ENCODE data around the gene GSTT2.
"Not testable (repeated sequence)": the region's sequence is repeated elsewhere in the genome, so short reads cannot be mapped to it uniquely, and the experiment has no call there.

The GSTT2 gene

GRCh38 chr22:23974836-23975352, 5.0 kb upstream of the GSTT2 start:
- DNase-seq (ENCODE audit: low read depth): not testable (repeated sequence)

DNA sequence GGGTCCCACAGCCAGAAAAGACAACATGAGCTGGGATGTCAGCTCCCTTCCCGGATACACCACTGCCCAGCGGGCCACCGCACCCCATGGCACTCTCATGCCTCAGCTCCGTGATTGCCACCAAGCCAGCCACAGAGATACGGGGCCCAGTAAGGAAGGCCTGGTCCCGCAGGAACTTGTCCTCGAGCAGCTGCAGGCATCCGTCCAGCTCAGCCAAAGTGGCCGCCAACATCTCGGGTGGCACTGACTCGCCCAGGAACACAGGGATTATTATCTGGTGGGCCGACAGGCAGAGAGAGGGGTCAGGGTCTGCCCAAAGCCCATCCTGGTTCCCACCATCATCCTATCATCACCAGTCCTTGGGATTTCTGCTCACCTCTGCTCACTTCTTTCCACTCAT, 2.6 kb upstream of the GSTT2 start:
- not testable (repeated sequence) for DNase-seq (ENCODE audit: low read depth)

- not testable (repeated sequence) for DNase-seq (ENCODE audit: low read depth)
Measured at GRCh38 chr22:23980567-23980966, 633 bp downstream of the GSTT2 start.

DNA sequence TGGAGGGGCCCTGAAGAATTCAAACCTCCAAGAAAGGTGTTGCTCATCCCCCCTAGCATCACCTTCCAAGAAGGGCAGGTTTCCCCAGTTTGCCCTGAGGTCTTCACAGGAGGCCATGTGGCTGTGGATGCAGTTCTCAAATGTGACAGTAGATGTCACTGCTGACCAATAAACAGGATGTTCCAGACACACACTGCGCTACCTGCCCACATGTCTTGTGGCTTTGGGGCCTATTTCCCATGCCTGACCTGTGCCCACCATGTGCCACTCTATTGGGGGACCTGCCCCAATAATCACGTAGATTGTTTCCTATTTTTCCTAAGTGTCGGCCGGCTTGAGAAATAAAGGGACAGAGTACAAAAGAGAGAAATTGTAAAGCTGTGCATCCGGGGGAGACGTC, 4.5 kb downstream of the GSTT2 start:
- DNase-seq (ENCODE audit: low read depth): no peak

DNA sequence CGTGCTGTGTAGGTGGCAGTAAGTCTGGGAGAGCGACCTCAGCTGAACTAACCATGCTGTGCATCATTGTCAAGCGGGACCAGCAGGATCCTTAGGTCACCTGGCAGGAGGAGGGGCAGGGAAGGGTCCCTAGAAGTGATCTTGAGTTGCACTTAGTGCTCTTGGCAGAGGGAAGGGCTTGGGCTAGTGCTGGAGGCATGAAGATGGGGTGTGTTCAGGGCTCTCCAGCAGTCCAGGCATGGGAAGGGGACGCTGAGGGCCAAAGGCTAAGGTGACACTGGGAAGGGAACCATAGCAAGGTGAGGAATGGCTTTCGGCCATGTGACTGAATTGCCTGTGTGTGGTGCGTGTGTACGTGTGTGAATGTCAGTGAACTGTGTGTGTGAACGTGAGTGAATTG, 6.2 kb downstream of the GSTT2 start:
- DNase-seq (ENCODE audit: low read depth): not testable (repeated sequence)

- not testable (repeated sequence) for DNase-seq (ENCODE audit: low read depth)
Measured at GRCh38 chr22:23986538-23987178, 6.7 kb downstream of the GSTT2 start.

GRCh38 chr22:23989583-23990244, 9.8 kb downstream of the GSTT2 start:
- not testable (repeated sequence) for DNase-seq (ENCODE audit: low read depth)

DNA sequence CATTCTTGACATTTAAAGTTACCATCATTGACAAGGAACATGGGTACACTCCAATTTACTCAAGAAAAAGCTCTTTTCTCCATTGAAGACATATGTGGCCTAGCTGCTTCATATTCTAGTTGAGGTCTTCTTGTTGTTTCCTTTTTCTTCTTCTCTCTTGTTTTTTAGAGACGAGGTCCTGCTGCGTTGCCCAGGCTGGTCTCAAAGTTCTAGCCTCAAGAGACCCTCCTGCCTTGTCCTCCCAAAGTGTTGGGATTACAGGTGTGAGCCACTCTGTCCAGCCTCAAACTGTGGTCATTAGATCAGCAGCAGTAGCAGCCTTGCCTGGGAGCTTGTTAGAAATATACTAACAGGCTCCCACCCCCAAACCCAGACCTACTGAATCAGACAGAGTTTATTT, 13.1 kb downstream of the GSTT2 start:
- not testable (repeated sequence) for DNase-seq (ENCODE audit: low read depth)

- DNase-seq (ENCODE audit: low read depth): not testable (repeated sequence)
Measured at GRCh38 chr22:23993581-23994177, 13.7 kb downstream of the GSTT2 start.

- no peak for DNase-seq (ENCODE audit: low read depth)
Measured at GRCh38 chr22:23997092-23997491, 17.2 kb downstream of the GSTT2 start.

GRCh38 chr22:23999779-24000178, 19.8 kb downstream of the GSTT2 start:
- not testable (repeated sequence) for DNase-seq (ENCODE audit: low read depth)

DNA sequence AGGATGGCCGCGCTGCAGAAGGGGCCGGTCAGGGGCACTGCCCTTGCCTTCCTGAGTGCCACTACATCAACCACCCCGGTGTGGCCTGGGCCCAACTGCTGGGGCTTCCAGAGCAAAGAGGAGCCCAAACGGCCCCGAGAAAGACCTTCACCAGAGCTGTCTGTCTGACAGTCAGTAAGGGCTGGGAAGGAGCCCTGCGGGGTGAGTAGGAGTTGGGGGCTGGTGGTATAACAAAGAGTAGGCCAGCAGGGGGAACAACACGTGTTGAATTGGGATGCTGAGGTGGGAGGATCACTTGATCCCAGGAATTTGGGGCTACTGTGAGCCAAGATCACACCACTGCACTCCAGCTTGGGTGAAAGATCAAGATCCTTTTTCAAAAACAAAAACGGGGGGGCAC, 21.4 kb downstream of the GSTT2 start:
- no peak for DNase-seq (ENCODE audit: low read depth)

DNA sequence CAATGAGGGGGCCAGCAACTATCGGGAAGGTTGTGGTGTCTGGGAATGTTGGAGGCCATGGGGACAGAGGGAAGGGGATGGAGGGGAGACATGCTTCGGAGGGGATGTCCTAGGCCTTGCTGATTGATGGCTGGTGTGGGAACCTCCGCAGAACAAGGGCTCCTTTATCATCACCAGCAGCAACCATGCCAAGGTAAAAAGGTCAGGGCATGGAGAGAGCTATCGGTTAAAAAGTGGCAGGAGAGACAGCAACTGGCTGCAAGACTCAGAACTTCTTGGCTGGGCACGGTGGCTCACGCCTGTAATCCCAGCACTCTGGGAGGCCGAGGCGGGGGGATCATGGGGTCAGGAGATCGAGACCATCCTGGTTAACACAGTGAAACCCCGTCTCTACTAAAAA, 22.3 kb downstream of the GSTT2 start:
- DNase-seq (ENCODE audit: low read depth): no peak

DNA sequence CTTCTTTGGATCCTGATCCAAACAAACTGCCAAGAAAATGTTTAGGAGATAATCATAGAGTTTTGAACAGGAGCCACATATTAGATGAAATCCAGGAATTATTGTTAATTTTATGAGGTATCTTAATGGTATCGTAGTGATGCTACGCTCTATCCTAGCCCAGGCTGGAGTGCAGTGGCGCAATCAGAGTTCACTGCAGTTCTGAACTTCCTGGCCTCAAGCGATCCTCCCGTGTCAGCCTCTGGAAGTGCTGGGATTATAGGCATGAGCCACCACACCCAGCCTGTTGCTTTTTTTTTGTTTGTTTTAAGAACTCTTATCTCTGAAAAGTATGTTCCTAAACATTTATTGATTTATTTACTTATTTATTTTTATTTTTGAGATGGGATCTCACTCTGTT, 22.9 kb downstream of the GSTT2 start:
- DNase-seq (ENCODE audit: low read depth): no peak

- DNase-seq (ENCODE audit: low read depth): no peak
Measured at GRCh38 chr22:24003887-24004286, 24.0 kb downstream of the GSTT2 start.

DNA sequence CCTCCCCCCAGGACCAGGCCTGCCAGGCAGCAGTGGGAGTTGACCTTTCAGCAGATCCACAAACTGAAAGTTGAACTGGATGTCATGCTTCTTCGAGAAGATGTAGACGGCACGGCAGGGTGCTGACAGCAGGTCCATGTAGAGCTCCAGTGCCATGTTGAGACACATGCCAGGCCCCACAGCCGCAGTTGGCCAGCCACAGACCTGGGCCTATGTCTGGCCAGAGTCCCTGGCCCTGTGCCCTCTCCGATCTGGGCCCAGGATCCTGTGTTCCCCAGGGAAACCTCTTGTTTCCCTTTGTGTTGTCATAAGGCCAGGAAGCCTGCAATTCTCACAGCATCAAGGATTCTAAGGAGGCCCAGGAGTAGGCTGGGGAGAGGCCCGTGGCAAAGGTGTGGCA, 25.3 kb downstream of the GSTT2 start, which contains the start of gene GSTT4:
TSS of gene GSTT4 (minus strand) at position 253 of the 400 bp plus-strand sequence. CDS start at position 156, 97 bp downstream.
- DNase-seq (ENCODE audit: low read depth): no peak

DNA sequence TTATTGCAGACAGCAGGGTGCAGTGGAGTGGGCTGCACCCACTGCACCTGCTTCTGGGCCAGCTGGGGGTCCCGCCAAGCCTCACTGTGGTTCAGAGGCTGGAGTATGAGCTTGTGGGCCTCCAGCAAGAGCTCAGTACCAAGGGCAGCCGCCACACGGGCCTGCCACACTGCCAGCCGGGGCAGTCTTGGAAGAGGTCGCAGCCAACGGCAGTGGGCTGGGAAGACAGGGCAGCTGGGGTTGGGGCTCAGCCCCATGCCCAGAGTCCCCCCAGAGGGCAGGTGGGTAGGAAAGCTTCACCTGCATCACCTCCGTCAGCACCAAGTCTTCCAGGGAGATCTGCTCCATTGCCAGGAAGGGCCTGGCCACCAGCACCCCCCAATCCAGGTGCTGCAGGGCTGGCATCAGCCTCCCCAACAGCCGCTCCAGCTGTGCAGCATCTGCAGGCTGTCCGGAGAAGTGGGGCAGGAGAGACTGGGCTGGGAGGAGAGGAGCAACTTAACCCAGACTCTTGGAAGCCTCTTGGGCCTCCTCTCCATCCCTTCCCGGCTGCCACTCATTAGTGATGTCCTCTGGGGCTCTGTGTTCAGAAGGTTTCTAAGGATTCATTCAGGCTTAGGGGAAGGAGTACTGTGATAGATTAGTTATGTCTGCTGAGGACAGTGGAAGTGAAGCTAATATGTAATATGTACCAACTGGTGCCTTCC, 26.4 kb downstream of the GSTT2 start:
- no peak for DNase-seq (ENCODE audit: low read depth)

- no peak for DNase-seq (ENCODE audit: low read depth)
Measured at GRCh38 chr22:24006914-24007214, 26.9 kb downstream of the GSTT2 start.

DNA sequence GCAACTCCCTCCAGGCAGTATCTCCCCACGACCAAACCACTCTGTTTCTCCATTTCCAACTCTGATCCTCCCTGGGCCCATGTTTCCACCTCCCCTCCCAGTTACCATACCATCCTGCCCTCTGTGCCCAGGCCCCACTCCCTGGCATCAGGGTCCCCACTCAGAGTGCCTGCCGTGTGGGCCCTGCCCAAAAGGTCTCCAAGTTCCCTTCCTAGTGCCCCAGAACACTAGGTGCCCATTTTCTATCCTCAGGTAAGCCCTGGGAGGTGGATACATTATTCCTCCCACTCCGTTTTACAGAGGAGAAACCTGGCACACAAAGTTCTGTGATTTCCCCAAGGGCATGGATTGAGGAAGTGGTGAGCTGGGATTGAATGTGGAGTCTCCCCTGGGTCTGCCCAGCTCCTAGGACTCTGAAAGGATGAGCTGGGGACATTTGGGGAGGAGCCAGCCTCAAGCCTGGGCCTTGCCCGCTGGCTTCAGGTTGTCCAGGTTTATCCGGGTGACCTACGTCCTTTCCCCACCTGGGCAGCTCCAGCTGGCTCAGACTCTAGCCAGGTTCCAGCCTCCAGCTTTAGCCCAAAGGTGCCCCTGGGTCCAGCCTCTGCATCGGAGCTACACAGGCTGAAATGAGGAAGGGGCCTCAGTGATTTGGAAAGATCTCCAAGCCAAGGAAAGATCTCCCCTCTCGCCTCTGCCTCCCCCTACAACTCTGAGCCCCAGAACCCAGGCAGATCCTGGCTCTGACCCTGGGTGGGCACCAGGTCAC, 27.5 kb downstream of the GSTT2 start:
- no peak for DNase-seq (ENCODE audit: low read depth)

- no peak for DNase-seq (ENCODE audit: low read depth)
Measured at GRCh38 chr22:24008022-24008283, 28.0 kb downstream of the GSTT2 start.

DNA sequence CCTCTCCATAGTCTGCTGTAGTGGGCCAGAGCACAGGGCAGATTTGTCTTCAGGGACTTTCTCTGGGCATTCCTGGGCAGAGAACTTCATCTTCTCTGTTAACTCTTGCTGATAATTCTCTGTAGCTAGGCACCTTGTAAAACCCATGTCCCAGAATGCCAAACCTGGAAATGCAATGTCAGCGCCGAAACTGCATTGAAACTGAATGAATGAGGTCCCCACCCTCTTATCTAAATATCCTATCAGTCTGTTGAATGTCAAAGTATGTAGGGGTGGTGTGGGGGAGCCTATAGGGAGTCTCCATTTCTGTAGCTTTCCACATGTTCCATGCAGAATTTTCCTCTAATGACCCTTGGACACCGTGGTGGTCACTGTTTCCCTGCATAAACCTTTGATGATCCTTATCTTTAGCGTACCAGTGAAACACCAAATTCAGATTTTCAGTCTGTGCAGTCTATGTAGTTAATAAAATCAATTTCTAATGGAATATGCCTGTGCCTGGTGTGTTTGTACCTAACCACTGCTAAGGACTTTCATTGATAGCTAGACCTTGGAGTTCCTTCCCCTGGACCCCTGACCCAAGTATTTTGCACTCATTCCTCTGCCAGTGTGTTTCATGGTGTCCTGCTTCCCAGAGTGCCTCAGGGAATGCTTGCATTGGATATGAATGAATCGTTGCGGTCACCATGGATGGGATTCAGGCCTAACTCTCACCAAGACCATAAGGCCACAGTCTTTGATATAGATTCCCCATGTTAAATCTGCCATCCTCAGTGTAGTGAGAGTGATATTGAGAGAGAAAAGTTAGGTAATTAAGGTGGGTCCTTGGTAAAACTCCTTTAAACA, 28.7 kb downstream of the GSTT2 start:
- DNase-seq (ENCODE audit: low read depth): no peak
